Measurements from ENCODE around the gene NALCN.
A peak's percentile ranks its signal among the peaks of the same experiment; 100 is the strongest.

NALCN gene

GRCh38 chr13:101271681-101272245 is 144.5 kb downstream of the NALCN start:
- DNase-seq = no peak

- DNase-seq = no peak
Observed at GRCh38 chr13:101267656-101268055, 148.7 kb downstream of the NALCN start.

- no peak for DNase-seq
Observed at GRCh38 chr13:101265934-101266333, 150.4 kb downstream of the NALCN start.

DNA sequence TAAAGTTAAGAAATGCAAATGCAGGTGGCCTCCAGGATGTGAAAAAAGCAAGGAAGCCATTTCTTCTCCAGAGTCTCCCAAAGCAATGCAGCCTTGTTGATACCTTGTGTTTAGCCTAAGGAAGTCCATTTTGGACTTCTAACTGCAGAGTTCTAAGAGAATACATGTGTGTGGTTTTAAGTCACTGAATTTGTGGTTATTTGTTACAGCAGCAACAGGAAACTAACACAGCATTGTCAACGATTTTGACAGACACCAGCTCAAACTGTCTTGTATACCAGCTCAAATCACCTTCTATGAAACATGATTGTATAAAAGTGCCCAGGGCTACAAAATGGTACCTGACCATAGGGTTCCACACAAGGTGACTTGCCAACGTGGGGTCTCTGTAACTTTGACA is 151.4 kb downstream of the NALCN start:
- DNase-seq = no peak

- DNase-seq = no peak
Observed at GRCh38 chr13:101262306-101262705, 154.0 kb downstream of the NALCN start.

DNA sequence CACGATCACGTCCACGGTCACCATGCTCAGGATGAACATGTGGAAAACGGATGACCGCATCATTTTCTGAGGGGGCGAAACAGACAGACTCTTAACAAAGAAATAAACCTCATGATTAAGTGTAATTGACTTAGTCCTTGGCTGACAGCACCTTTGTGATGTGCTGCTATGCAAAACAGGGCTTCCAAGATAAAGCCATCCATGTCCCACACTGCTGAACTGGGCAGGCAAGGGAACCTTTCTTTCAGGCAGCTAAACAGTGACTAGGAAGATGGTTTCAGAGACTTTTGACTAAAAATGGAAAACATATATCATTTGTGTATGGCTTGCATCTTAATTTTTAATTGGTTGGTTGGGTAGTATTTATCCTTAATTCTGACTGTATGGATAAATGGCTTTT is 157.8 kb downstream of the NALCN start:
- no peak for DNase-seq

DNA sequence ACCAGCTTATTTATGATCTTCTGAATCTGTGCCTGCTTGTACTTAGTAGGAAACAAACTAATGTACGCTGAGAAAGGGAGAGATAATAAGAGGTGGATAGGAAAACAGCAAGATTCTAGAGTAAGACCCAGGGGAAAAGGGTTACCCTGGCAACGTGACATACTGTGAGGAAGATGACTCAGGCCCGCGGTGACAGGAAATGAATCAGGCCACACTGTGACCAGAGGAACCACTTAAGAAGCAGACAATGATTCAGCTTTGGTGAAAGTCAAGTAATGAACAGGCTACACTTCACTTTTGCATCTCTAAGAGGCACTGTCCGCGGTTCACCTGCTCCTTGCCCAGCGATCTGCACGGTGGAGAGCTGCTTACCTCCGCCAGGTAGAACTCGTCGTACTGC is 158.2 kb downstream of the NALCN start:
- DNase-seq = peak; percentile 64 to 74

DNA sequence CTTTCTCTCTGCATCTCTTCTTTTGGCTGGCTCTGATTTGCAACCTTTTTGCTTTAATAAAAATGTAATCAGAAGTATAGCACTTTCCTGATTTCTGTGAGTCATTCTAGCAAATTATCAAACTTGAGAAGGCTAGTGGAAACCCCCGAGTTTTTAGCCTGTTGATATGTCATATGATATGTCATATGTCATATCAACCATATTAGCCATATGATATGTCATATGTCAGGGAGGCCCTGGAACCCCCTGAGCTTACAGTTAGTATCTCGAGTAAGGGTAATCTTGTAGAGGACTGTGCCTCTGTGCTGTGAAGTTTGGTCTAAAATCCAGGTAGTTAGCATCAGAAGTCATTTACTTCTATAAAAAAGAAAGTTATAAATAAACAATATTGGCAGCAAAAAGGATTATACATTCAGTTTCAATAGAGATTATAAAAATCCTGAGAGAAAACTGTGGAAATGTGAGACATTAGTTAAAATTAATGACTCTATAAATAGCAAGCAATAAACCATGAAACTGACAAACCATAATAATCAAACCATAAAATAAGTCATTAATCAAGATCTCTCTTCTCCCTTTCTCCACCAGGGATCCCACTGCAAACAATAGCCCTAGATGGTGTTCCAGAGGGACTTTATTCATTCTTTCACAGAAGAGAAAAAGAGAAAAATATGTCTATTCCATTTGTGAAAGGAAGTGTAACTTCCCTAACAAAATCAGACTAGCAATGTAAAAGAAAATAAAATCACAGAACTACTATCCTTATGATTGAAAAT is 167.4 kb downstream of the NALCN start:
- DNase-seq = no peak

DNA sequence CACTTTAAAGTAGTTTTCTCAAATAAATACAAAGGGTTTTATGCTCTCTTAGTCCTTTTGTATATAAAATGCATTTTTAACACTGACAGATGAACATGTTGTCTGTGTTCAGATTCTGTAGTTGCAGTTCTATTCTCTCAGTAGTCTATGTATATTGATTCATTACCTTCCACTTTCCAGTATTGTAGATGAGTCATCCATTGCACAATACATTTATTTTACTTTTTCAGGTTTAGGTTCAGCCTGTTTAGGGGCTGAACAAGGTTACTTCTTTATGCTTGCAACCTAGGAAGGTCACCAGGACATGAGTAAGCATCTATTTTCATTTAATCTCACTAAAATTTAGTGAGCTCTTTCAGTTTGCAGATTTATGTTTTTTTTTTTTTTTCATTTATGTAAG is 173.6 kb downstream of the NALCN start:
- no peak for DNase-seq

DNA sequence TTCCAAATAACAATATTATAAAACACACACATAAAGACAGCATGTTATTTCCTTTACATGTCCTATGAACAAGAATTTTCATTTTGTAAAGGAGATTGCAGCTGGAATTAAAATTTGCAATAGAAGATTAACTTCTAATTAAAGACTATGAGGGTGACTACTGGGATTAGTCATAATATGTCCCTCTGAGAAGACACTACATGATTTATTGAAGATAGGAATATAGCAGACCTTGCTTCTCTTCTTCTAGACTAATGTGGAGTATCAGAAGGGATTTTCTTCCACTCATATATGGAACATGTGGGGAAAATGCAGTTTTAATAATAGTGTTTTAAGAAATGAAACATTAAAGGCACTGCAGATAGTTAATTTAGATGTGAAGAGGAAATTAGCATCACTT is 177.8 kb downstream of the NALCN start:
- no peak for DNase-seq

DNA sequence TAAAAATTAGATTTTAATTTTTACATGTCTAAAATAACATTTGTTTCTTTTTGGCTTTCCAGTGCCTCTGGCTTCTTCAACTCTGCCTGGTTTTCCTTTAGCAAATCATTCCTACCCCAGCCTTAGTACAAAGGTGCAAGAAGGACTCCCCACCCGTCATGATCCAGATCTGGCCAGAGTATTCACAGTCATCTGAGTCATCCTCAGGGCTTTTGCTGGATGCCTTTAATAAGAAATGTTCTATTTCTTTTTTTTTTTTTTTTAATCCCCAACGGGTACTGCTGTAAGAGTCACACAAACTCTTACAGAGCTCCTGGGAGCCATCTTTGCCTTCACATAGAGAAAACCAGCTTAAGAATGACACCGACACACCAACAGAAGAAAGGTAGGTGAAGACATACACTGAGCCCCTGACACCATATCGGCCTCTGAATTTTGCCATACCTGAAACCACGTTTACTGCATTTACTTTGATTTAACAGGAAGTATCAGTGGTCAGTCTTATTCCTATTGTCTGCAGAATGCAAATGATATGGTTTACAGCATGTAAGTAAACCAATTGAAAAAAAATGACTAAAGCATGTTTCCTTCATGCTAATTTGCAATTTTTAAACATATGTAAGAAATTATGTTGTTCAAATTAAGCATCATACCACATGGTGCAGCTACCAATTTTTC is 184.4 kb downstream of the NALCN start:
- no peak for DNase-seq

DNA sequence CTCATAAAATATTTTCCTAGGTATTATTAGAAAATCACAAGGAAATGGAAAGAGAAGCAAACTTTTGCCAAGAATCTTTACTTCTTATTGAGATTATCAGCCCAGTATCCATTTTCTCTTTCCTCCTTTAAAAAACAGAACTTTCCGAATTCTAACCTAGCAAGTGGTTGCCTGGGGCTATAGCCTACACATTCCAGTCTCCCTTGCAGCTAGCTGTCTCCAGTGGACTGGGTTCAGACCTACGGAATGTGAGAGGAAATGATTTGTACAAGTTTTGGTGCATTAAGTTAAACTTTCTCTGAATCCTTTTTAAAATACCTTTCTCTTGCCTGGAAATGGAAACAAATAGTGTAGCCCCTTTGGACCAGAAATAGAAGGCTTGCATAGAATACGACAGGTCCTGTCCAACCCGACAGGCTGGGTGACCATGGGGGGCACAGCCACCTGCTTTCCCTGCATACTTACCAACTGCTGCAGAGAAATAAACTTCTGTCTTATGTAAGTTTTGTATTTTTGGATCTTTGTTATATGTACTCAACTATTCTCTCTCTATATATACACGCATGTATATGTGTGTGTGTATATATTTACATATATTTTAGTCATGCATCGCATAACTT is 185.9 kb downstream of the NALCN start:
- DNase-seq = no peak

GRCh38 chr13:101219609-101220265 is 196.6 kb downstream of the NALCN start:
- DNase-seq = no peak

DNA sequence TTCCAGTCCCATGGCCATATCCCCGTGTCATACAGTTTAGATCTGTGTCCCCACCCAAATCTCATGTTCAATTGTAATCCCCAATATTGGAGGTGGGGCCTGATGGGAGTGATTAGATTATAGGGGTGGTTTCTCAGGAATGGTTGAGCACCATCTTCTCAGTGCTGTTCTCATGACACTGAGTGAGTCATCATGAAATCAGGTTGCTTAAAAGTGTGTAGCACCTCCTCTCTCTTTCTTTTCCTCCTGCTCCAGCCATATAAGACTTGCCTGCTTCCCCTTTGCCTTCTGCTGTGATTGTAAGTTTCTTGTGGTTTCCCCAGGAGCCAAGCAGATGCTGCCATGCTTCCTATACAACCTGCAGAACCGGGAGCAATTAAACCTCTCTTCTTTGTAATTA is 197.8 kb downstream of the NALCN start:
- DNase-seq = no peak

DNA sequence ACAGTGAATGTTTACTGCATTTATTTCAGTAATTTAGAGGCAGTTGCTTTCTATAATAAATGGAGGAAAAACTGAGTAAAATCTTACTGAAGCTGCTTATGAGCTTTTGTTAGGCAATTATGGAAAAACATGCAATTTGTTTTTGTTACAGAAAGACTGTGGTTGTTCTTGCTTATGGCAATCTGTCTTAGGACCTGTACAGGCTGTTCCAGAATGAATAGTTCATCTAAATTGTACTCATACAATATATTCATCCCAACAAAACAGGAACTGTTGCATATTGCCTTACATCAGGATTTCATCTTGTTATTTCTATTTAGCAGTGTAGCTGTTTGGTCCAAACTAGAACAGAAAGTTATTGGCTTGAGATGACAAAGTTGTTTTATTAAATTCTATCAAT is 199.2 kb downstream of the NALCN start:
- DNase-seq = no peak

DNA sequence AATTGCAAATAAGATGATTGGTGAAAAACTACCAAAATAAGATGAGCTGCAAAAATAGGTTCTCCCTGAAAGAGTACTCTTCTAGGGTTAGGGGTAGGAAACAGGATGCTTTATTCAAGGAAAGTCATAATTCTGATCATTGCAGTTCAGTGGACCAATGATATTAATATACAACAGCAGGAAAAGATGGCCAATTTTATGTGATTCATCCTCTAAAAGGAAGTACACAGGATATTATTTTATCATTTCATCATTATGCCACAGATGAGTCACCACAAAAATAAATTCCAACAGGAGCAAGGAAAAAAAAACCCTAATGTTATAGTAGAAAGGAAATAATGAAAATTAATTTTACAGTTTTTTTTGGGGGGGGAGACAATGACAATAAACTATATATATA is 205.0 kb downstream of the NALCN start:
- no peak for DNase-seq

DNA sequence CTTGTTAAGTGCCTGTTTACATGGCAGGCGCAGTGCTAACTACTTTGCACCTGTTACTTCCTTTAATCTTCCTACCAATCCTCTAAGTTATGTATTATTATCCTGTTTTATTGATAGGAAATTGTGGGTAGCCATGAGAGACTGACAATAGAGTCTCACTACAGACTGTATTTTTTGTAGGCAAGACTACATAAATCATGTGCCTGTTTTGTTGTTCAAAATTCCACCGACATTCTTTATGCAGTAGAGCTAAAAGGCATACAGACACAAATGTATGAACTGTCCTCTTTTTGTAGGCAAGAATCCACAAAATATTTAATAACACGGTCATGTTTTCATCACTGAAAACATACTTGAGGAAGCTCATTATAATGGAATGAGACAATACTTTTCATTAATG is 205.5 kb downstream of the NALCN start:
- no peak for DNase-seq

GRCh38 chr13:101209206-101209893 is 207.0 kb downstream of the NALCN start:
- no peak for DNase-seq

GRCh38 chr13:101205408-101205807 is 210.9 kb downstream of the NALCN start:
- DNase-seq = no peak

GRCh38 chr13:101204270-101205020 is 211.9 kb downstream of the NALCN start:
- DNase-seq = no peak

DNA sequence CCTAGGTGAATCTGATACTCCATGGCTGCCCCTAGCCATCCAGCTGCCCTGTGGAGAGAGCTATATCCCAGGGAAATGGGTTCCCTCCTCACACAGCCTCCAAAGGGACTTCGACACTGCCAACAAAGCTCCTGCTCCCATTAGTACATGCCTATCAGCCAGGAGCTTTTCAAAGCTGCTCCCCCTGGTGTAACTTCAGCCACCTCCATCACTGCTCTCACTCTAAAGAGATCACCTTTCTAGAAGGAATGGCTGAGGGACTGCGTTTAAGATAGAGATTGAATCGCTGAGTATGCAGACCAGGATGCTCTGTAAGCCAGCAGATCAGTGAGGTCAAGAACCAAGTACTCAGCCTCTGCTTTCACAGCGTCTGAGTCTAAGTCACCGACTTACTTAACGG is 213.7 kb downstream of the NALCN start:
- no peak for DNase-seq

DNA sequence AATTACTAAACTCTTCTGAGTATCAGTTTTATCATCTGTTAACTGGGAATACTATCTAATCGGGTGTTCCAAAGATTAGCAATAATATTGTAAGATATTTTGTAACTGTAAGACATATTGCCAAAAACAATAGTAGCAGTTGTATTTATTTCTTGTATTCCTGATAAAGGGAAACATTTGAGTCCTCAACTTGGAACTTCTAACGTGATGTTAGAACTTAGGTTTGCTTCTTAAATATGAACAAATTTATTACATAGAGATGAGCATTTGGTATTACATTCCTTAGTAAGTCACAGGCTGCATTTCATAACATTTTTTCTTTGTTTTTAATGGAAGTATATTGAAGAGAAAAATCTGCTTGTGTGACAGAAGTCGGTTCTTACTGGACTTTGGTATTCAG is 225.3 kb downstream of the NALCN start:
- no peak for DNase-seq

All from SHP77 (cell line).